Muscle layer of duodenum (tissue), 2 donors: Measurements from ENCODE around the gene SLC2A4.
A peak's percentile ranks its signal among the peaks of the same experiment; 100 is the strongest.

Source experiments
- H3K27ac ChIP-seq: one replicate; pipeline ENCODE4 v1.7.0; 2013; ENCODE audit warnings: mild to moderate bottlenecking, low read length
- H3K27me3 ChIP-seq: one replicate; pipeline ENCODE4 v1.7.0; 2013; ENCODE audit warnings: low read depth, mild to moderate bottlenecking, control low read depth, low read length
- H3K36me3 ChIP-seq, 2 donors: one replicate each; pipeline ENCODE4 v1.7.0; 2013; ENCODE audit warnings: low read length in 2 of 2, control low read depth in 1 of 2, mild to moderate bottlenecking in 1 of 2; ENCODE audit not compliant: insufficient read depth in 2 of 2, control insufficient read depth in 1 of 2
- H3K4me1 ChIP-seq, 2 donors: one replicate each; pipeline ENCODE4 v1.7.0; 2013; ENCODE audit warnings: low read length in 2 of 2, mild to moderate bottlenecking in 2 of 2, control low read depth in 1 of 2, moderate library complexity in 1 of 2; ENCODE audit not compliant: insufficient read depth in 2 of 2, control insufficient read depth in 1 of 2
- H3K4me3 ChIP-seq, 2 donors: one replicate each; pipeline ENCODE4 v1.7.0; 2013; ENCODE audit warnings: low read length in 2 of 2, low read depth in 1 of 2, mild to moderate bottlenecking in 1 of 2
- H3K9me3 ChIP-seq, 2 donors: one replicate each; pipeline ENCODE4 v1.7.0; 2013; ENCODE audit warnings: low read length in 2 of 2, control low read depth in 1 of 2, mild to moderate bottlenecking in 1 of 2; ENCODE audit not compliant: control insufficient read depth in 1 of 2
- donor health status: healthy.

SLC2A4 gene

DNA sequence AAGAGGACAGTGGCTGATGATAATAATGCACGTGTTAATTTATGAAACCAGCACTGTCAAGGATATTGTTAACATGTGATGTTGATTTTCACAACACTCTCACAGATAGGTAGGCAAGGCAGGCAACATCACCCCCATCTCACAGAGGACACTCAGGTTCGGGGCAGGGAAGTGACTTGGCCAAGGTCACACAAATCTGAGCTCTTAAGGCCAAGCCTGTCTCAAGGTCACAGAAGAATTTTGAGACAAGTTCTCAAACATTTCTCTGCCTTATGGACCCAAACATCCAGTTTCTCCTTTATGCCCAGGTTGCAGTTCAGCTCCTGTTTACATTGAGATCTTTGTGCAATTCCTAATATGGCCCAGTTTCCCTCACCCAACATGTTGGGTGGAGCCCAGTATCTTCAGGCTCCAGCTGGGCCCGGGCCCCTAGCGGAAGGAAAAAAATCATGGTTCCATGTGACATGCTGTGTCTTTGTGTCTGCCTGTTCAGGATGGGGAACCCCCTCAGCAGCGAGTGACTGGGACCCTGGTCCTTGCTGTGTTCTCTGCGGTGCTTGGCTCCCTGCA, 1.3 kb downstream of the SLC2A4 start:
- H3K9me3 ChIP-seq: no peaks in the 10 kb centered on the region
- H3K36me3 ChIP-seq: peaks cover 3 to 28% of the 10 kb centered on the region in 2 donors
- H3K4me3 ChIP-seq: peak overlapping the region; percentile 53 to 68
- H3K4me1 ChIP-seq: peaks cover 0 to 41% of the 10 kb centered on the region in 2 donors
- H3K27ac ChIP-seq: peak overlapping the region; percentile 67
- no peaks in the 10 kb centered on the region for H3K27me3 ChIP-seq

DNA sequence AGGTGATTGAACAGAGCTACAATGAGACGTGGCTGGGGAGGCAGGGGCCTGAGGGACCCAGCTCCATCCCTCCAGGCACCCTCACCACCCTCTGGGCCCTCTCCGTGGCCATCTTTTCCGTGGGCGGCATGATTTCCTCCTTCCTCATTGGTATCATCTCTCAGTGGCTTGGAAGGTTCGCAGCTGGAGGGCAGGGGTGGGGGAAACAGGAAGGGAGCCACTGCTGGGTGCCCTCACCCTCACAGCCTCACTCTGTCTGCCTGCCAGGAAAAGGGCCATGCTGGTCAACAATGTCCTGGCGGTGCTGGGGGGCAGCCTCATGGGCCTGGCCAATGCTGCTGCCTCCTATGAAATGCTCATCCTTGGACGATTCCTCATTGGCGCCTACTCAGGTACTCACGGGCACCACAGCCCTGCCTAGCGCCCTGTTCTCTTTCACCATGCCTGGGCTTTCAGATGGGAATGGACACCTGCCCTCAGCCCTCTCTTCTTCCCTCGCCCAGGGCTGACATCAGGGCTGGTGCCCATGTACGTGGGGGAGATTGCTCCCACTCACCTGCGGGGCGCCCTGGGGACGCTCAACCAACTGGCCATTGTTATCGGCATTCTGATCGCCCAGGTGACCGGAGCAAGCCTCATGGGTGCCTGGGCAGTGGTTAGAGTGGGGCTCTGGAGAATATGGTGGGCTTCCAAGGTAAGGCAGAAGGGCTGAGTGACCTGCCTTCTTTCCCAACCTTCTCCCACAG, 2.1 kb downstream of the SLC2A4 start:
- peak overlapping the region; percentile 67 for H3K27ac ChIP-seq
- H3K9me3 ChIP-seq: no peaks in the 10 kb centered on the region
- H3K4me1 ChIP-seq: peaks cover 0 to 41% of the 10 kb centered on the region in 2 donors
- H3K36me3 ChIP-seq: peaks cover 3 to 28% of the 10 kb centered on the region in 2 donors
- H3K27me3 ChIP-seq: no peaks in the 10 kb centered on the region
- peak overlapping the region in 1 of 2 donors; percentile 68 for H3K4me3 ChIP-seq

DNA sequence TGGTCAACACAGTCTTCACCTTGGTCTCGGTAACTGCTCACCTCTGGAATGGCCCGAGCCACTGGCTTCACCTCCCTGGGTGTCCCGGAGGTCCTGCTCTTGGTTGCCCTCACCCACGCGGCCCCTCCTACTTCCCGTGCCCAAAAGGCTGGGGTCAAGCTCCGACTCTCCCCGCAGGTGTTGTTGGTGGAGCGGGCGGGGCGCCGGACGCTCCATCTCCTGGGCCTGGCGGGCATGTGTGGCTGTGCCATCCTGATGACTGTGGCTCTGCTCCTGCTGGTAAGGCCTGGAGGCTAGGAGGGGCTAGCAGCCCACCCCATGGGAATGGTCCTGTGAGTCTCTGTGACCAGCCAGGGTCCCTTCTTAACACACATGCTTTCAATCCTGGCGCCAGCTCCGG, 3.4 kb downstream of the SLC2A4 start:
- Histone ChIP-seq H3K4me3 (no peak overlapping the region), H3K9me3 (no peaks in the 10 kb centered on the region), H3K4me1 (peaks cover 0 to 41% of the 10 kb centered on the region in 2 donors), H3K36me3 (peaks cover 3 to 28% of the 10 kb centered on the region in 2 donors), H3K27ac (no peak overlapping the region), H3K27me3 (no peaks in the 10 kb centered on the region)

DNA sequence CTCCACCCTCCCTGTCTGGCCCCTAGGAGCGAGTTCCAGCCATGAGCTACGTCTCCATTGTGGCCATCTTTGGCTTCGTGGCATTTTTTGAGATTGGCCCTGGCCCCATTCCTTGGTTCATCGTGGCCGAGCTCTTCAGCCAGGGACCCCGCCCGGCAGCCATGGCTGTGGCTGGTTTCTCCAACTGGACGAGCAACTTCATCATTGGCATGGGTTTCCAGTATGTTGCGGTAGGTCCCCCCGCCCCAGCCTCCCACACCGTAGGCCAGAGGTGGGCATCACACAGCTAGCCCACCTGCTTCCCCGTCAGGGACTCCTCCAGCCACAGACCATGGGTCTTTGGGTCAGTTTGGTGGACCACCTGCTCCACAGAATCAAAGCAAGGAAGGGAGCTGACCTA, 4.2 kb downstream of the SLC2A4 start:
- H3K4me1 ChIP-seq: peaks cover 0 to 40% of the 10 kb centered on the region in 2 donors
- no peaks in the 10 kb centered on the region for H3K27me3 ChIP-seq
- H3K36me3 ChIP-seq: peaks cover 3 to 28% of the 10 kb centered on the region in 2 donors
- H3K9me3 ChIP-seq: no peaks in the 10 kb centered on the region
- no peak overlapping the region for H3K4me3 ChIP-seq
- H3K27ac ChIP-seq: no peak overlapping the region

DNA sequence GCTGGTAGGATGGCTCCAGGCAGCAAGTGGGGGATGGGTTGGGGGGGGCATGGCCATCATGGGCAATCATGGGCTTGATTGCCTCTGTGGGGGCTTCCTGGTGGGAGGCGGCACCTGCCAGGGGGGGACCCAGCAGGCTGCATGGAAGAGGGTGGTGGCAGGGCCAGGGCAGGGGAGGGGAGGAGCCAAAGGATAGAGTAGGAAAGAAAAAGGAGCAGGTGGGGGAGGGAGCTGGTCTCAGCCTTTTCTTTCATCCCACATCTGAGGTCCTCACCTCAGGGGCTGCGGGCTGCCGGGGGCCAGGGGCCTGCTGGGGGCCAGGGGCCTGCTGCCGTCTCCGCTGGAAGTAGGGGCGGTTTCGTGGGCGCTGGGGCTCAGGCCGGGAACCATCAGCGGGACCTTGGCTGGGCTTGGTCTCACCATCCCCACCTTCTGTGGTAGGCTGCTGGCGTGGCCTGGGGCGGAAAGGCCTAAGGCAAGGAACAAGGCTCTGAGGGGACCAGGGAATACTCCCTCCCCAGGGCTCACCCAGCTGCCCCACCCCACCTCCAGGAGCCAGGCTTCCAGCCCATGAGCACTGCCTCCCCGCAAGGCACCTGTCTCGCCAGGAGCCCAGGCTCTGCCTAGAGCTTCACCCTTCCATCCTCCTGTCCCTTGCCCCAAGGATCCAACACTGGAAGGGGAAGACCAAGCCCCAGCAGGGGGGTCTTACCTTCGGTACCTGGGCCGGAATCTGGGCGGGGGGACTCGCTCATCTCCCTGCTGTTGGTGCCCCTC, 7.9 kb downstream of the SLC2A4 start:
- Histone ChIP-seq H3K9me3 (no peaks in the 10 kb centered on the region), H3K4me1 (peaks cover 4 to 35% of the 10 kb centered on the region in 2 donors), H3K27me3 (peaks cover 6% of the 10 kb centered on the region), H3K4me3 (no peak overlapping the region), H3K27ac (no peak overlapping the region), H3K36me3 (peaks cover 0 to 21% of the 10 kb centered on the region in 2 donors)

DNA sequence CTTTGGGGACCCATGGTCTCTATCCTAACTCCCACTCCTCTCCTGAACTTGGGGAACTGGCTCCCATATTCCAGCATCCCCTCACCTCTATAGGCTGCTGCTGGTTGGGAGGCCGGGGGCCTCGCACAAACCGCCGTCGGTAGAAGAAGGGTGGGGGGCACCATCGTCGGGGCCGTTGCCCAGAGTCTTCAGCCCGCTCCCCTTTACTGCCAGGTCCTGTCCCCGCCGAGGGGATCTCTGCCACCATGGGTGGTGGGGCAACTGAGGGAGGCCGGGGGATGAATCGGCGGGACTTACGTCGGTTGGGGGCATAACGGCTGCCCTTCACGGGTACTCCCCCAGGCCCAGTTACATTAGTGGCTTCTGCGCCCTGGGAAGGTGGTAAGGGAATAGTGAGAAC, 8.6 kb downstream of the SLC2A4 start:
- H3K27ac ChIP-seq: no peak overlapping the region

DNA sequence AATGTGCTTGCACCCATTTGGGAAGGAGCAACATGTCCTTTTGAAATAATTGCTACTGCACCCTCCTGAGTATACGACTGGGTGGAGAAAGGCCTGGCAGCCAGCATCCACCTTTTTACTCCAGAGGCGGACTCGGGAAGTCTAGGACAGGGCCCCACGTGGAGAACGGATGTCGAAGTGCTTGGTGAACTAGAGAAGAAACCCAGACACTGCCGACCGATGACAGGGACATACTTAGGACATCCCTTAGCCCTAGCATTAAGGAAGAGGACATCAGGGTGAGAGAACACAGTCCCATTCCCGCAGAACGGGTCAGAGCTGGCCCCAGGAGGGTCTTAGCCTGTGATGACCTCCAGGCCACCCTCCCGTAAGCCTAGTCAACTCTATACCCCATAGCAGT, 9.2 kb downstream of the SLC2A4 start:
- H3K27me3 ChIP-seq: peaks cover 6% of the 10 kb centered on the region
- H3K9me3 ChIP-seq: no peaks in the 10 kb centered on the region
- no peak overlapping the region for H3K27ac ChIP-seq
- H3K4me3 ChIP-seq: no peak overlapping the region
- H3K4me1 ChIP-seq: peaks cover 4 to 38% of the 10 kb centered on the region in 2 donors
- H3K36me3 ChIP-seq: peaks cover 0 to 10% of the 10 kb centered on the region in 2 donors

More for the DNA sequence above, 8.6 kb downstream of the SLC2A4 start:
- Histone ChIP-seq H3K4me3 (no peak overlapping the region), H3K9me3 (no peaks in the 10 kb centered on the region), H3K27me3 (peaks cover 6% of the 10 kb centered on the region), H3K4me1 (peaks cover 4 to 36% of the 10 kb centered on the region in 2 donors), H3K36me3 (peaks cover 0 to 14% of the 10 kb centered on the region in 2 donors)

DNA sequence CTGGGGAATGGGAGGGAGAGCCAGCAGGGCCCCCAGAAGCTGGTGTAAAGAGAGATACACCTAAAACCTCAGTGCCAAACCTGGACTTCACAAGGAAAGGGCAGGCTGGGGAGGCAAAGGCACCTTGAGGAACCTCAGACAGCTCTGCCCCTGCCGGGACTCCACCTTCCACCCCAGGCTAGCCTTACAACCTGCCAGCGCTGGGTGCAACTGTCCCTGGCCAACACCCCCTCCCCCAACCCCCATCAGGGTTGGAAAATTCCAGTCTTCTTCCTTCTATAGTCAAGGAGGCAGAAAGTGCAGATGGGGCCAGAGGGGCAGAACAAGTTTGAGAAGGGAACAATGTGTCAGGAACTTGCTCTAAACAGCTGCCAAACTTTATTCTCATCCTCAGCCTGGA, 10.7 kb downstream of the SLC2A4 start:
- H3K4me1 ChIP-seq: peaks cover 4 to 49% of the 10 kb centered on the region in 2 donors
- no peak overlapping the region for H3K27ac ChIP-seq
- H3K4me3 ChIP-seq: no peak overlapping the region
- no peaks in the 10 kb centered on the region for H3K9me3 ChIP-seq
- peaks cover 6% of the 10 kb centered on the region for H3K27me3 ChIP-seq
- H3K36me3 ChIP-seq: peaks cover 0 to 3% of the 10 kb centered on the region in 2 donors

DNA sequence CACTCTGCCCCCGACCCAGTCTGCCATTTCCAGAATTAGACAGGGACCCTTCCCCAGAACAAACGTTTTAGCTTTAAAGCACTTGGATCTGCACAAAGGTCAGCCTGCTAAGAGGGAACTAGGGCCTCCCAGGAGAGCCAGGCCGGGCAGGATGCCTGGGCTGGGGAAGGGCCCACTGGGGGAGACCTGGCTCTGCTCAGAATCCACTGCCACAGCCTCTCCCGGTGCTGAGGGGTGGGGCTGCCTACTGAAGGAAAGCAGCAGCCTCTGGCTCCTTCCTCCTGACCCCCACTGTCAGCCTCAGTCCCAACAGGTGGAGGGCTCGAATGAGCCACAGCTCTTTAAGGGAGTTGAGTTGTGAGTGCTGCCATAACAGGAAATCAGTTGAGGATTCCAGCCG, 11.2 kb downstream of the SLC2A4 start:
- no peaks in the 10 kb centered on the region for H3K9me3 ChIP-seq
- peaks cover 6% of the 10 kb centered on the region for H3K27me3 ChIP-seq
- no peaks in the 10 kb centered on the region for H3K36me3 ChIP-seq
- H3K27ac ChIP-seq: no peak overlapping the region
- peaks cover 4 to 49% of the 10 kb centered on the region in 2 donors for H3K4me1 ChIP-seq
- H3K4me3 ChIP-seq: no peak overlapping the region

DNA sequence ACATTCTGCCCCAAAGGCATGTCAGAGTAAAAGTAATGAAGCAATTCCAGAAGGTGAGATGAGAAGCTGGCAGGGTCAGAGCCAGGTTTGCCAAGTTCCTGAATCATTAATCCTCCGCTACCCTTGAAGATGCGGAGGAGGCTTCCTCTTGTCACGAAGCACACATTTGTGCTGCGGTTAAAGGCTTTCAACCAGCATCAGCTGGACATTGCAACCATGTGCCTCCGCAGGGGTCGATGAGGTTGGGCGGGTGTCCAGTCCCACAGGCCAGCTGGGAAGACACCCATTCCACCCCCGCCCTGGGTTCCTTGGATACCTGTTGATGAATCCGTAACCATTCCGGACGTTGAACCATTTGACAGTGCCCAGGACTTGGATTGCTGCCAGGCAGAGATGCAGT, 11.6 kb downstream of the SLC2A4 start:
- H3K4me1 ChIP-seq: peaks cover 4 to 49% of the 10 kb centered on the region in 2 donors
- no peak overlapping the region for H3K4me3 ChIP-seq
- no peaks in the 10 kb centered on the region for H3K36me3 ChIP-seq
- H3K27ac ChIP-seq: no peak overlapping the region
- no peaks in the 10 kb centered on the region for H3K9me3 ChIP-seq
- peaks cover 6% of the 10 kb centered on the region for H3K27me3 ChIP-seq
